HG02852 (cell line): ENCODE data around the gene DGKQ.
A peak's percentile ranks its signal among the peaks of the same experiment; 100 is the strongest.
"Not testable (repeated sequence)": the region's sequence is repeated elsewhere in the genome, so short reads cannot be mapped to it uniquely, and the experiment has no call there.

Experiments used
- ATAC-seq: cut with Tn5 transposase; IDR thresholded peaks from one replicate; pipeline ENCODE4 v1.9.1; 2021; ENCODE audit warnings: mild to moderate bottlenecking, moderate library complexity; ENCODE audit not compliant: unreplicated experiment

The DGKQ gene

DNA sequence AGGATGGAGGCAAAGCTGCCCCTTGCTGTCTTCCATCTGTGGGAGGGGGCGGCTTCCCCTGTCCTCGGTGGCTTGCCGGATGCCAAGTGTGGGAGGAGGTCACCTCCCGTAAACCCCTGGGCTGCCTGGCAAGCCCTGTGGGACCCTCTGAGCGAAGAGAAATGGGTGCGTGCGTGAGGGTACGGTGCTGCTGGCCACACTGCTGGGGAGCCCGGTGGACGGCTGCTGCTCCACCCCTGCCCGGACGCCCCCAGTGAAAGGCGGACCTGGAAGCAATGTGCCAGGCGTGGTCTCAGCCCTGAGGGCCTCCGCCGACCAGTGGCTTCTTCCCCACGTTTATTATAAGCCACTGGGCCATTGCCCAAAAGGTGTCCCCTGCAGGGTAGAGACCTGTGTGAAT is 8.9 kb upstream of the DGKQ start:
- no peak for ATAC-seq

- ATAC-seq, result no peak
Observed at GRCh38 chr4:978957-979701, 5.8 kb upstream of the DGKQ start.

DNA sequence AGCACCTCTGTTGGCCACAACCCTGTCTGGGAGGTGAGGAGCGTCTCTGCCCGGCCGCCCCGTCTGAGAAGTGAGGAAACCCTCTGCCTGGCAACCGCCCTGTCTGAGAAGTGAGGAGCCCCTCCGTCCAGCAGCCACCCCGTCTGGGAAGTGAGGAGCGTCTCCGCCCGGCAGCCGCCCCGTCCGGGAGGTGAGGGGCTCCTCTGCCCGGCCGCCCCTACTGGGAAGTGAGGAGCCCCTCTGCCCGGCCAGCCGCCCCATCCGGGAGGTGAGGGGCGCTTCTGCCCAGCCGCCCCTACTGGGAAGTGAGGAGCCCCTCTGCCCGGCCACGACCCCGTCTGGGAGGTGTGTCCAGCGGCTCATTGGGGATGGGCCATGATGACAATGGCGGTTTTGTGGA is 2.6 kb upstream of the DGKQ start:
- not testable (repeated sequence) for ATAC-seq

DNA sequence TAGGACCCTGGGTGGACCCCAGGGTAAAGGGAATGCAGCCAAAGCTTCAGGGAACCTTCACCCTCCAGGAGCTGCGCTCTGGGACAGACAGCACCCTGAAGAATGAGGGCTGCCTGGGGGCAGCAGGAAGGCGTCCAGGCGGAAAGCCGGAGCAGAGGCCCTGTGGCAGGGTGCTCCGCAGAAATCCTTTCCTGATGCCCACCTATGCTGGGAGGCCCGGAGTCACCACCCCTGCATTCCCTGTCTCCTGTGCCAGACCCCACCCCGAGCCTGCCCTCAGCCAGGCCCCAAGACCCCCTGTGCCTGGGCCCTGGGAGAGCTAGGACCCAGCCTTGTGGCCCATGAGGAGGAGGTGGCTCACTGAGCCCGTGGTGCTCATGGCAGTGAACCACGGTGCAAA is 1.3 kb upstream of the DGKQ start:
- ATAC-seq, result no peak

DNA sequence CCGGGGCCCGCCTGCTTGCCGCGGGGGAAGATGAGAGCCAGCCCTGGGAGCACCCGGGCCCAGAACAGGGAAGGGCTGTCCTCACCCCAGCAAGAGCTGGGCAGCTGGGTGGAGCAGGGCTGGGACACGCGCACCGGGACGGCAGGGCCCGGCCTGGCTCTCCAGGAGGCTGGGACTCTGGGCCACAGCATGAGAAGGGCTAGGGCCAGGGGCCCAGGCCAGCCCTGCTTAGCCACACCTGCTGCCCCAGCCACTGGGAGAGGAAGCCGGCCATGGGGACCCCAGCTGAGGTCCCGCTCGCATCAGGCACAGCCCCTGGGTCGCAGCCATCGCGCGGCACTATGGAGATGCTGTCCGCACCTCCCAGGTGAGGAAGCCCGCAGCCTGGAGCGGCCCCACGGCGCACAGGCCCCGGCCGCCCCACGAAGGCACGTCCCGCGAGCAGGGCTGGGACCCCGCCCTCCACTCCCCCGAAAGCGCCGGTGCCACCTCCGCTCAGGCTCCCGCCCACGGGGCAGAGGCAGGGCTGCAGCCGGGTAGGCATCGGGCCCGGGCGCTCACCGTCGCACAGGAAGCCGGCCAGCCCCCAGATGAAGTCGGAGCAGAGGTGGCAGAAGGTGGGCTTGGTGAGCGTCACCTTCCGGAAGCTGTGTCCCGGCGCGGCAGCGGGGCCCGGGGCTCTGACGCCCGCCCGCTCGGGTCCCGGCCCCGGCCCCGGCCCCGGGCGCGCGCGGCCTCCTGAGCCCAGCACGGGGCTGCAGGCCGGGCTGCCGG is 531 bp downstream of the DGKQ start:
- ATAC-seq, result peak; percentile 44

- ATAC-seq, result no peak
Observed at GRCh38 chr4:971666-972500, 1.5 kb downstream of the DGKQ start.

- ATAC-seq, result no peak
Observed at GRCh38 chr4:970854-971520, 2.4 kb downstream of the DGKQ start.

- ATAC-seq, result no peak
Observed at GRCh38 chr4:970046-970745, 3.2 kb downstream of the DGKQ start.

- no peak for ATAC-seq
Observed at GRCh38 chr4:968621-969394, 4.6 kb downstream of the DGKQ start.

DNA sequence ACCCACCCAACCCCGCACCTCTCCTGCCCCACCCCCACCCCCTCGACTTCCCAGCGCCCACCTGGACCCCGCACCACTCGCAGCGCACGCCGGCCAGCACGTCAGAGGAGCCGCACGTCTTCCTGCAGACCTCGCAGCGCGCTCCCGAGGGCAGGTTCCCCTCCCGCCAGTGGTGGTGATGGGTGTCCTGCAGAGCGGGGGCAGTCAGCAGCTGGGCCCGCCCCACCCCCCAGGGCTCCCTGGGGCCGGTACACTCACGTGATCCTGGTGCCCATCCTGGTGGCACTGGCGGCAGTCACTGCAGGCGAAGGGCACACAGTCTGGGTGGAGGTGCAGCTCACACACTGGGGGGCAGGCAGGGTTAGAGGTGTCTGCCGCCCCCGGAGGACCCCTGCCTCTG is 5.1 kb downstream of the DGKQ start:
- no peak for ATAC-seq

DNA sequence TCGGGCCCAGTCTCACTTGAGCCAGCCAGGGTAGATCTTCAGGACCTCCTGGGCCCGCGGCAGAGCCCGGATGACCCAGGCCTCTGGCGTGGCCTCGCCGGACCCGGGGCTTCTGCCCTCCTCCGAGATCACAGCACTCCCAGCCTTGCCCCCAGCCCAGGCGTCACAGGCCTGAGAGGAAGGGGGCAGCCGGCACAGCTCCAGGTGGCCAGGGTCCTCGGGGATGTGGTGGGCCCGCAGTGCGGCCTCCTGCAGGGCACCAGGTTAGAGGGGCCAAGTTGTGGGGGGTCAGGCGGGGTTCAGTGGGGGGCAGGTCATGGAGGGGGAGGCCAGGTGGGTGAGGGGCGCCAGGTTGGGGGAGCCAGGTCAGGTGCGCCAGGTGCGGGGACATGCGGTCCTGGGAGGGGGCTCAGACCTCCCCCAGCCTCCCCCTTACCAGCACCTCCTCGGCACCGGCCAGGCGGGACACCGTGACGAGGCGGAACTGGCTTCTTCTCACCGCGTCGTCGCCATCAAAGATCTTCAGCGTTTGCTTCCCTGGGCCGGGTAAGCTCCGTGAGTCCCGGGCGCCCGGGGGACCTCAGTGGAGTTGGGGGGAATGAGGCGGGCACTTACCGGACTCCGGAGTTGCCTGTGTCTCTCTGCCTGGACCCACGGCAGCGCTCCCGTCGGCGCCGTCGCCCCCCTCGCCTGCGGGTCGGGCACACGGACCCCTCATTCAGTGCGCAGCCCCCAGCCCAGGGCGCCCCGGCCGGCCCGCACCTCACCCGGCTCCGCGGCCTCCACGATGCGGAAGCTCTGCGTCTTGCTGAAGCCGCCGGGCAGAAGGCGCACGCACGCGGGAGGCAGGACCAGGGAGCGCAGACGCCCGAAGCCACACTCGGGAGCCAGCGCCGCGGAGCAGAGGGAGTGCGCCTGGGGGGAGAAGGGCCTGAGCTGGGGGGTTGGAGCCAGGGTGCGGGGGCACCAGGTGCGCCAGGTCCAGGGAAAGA is 6.0 kb downstream of the DGKQ start:
- ATAC-seq, result no peak

DNA sequence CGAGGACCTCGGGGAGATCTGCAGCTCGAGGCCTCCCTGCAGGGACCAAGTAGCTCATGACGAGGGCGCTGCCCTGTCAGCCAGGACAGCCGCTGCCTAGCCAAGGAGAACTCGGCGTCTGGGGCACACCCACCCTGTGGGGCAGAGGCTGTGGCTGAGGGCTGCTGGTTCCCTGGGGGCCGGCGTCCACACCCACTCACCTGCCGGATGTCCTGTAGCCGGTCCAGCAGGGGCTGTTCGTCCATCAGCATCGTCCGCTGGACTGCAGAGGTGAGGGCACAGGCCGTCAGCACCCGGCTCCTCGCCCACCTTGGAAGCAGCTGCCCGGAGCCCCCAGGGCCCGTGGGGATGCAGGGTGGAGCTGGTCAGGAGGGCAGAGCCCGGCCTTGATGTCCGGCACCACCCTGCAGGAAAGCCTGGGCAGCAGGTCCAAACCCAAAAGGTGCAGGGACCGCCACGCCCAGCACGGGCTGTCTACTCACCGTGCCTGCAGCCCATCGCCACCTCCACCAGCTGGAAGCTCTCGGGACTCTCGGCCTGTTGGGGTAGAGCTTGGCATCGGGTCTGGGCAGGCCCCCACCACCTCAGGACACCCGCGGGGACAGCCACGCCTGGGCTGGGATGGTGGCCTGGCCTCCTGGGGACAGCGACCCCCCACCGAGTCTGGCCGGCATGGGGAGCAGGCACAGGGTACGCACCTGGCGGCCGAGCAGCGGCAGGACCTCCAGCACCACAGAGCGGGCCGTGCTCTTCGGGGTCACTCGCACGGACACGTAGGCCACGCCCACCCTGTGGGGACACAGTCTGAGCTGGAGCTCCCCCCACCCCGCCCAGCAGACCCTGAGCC is 6.9 kb downstream of the DGKQ start:
- no peak for ATAC-seq

GRCh38 chr4:965766-966134 is 7.6 kb downstream of the DGKQ start:
- ATAC-seq, result no peak

DNA sequence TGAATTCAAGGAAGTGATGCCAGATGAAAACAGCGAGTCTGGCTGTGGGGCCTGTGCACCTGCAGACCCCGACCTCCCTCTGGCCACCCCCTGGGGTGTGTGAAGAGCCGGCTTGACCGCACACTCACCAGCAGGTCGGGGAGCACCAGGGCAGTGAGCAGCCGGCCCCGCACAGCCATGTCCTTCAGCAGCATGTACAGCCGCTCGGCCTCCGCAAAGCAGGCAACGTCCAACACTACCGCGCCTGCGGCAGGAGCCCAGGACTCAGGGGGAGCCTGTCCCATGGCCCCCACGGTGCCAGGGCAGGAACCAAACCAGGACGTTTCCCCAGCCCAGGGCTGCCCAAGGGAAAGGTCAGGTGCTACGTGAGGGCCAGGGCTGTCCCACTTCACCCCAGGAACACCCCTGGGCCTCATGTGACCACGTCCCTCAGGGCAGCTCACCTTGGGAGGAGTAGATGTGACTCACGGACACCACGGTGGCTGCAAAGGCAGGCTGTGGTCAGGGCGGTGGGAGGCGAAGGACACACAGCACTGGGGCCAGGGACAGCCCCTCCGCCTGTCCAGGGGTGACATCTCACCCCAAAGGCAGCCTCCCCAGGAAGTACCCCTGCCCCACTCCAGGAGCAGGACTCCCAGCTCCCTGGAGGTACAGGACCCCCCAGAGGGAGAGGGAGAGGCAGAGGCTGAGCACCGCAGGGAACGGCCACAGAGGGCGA is 8.2 kb downstream of the DGKQ start:
- ATAC-seq, result no peak

DNA sequence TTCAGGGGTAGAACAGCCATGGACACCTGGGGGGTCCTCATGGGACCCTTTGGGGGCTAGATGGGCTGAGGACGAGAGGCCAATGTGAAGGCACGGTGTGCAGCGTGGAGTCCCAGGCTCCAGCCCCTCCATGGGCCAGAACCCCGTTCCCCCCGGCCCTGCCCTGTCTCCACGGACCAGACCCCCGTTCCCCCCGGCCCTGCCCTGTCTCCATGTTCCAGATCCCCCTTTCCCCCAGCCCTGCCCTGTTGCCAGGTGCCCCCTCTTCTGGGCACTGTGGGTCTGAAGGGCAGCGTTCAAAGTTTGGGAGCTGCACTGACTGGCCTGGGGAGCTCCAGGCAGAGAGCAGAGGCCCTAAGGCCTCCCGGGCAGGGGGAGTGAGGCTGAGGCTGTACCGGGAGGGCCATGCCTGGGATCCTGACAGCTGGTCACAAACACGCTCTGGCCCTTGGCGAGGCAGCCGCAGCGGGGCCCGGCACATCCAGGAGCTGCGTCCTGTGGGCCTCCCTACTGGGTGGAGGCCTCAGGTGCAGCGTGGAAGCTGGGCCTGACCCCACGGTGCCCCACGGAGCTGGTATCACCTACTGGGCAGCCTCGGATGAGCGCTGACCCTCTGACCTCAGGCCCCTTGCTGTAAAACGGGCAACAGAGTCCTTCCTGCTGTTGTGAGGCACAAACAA is 8.9 kb downstream of the DGKQ start:
- ATAC-seq, result no peak
